Fibroblast of upper back skin (primary cell): ENCODE data around the gene RPRM.
"Not testable (repeated sequence)": the region's sequence is repeated elsewhere in the genome, so short reads cannot be mapped to it uniquely, and the experiment has no call there.

Experiments
- DNase-seq: peaks from one replicate; pipeline ENCODE4 v3.0.0-alpha.2; 2013

Gene RPRM

DNA sequence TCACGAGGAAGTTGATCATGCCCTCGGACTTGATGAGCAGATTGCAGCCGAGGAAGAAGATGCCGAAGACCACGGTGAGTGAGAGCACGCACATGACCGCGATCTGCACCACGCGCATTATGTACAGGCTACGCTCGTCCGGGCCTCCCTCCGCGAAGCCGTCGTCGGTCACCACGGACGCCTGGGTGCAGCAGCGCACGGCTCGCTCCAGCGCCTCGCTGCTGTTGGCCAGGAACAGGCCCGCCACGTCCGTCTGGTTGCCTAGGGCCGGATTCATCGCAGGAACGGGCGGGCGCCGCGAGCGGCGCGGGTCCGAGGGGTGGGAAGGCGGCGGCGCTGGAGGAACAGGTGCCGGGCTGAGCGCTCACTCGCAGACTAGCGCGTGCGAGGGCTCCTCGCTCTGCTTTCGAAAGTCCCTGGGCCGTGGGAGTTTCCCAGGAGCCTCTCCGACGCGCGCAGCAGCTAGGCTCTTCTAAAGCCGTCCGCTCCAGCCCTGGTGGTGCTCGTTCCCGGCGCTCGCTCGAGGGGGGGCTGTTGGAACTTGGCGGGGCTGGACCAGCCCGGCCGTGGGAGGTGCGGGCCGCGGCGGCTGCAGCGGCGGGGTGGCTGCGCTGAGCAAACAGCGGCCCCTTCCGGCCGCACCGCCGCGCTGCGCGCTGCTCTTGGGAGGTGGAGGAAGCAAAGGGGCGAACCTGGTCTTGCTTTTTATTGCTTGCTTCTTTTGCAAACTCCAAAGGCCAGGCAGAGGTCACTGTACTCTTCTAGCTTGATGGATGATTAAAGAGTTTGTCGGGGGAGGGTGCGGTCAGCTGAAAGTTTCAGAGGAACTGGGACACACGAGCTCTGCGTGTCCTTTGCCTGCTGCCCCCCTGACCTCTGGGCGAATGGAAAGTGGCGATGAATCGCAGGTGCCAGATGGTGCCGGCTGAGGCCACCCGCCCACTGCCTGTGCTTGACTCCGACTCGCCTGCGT is at the start of gene RPRM:
RPRM (minus strand) TSS at position 474 of the 973 bp plus-strand sequence; CDS start at position 277, 197 bp downstream.
- peak; percentile 31 for DNase-seq

DNA sequence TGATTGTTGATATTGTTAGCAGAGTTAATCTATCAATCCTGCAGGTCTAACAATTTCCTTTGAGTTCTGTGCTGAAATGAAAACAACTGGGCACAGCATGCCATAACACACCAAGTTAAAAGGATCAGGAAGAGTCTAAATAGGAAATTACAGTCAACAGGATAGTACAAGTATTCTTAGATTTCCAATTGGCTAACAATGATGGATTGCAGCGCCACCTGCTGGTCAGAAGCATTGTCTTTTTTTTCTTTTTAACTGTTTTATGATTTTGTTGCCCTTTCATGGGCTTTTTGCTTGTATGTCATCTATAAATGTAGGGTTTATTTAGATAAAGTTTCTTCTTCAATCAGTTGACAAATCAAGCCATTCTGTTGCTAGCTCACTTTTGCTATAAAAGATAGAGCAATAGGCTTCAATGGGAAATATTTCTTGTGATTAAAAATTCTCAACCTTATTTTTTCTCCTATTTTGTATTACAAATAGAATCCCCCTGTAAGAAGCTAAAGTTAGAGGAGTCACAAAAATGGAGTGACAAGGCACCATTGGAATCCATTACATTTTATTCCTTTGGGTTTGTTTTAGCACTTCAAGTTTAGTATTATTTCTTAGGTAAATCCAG is 40.8 kb upstream of the RPRM start:
- peak; percentile 45 for DNase-seq

DNA sequence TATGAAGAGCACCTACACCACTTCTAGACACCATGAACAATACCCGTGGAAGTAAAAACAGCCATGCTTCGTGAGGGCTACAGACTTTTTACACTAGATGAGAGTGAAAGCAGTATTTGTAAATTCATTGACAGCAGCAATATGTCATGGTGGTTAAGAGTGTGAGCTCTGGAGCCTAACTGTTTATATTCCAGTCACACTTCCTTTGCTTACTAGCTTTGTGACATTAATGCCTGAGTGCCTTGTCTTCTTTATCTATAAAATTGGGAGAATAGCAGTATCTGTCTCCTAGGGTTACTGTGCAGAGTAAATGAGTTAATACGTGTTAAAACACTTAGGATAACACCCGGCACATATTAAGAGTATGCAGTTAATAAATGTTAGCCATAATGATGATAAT is 33.8 kb upstream of the RPRM start:
- DNase-seq: no peak

DNA sequence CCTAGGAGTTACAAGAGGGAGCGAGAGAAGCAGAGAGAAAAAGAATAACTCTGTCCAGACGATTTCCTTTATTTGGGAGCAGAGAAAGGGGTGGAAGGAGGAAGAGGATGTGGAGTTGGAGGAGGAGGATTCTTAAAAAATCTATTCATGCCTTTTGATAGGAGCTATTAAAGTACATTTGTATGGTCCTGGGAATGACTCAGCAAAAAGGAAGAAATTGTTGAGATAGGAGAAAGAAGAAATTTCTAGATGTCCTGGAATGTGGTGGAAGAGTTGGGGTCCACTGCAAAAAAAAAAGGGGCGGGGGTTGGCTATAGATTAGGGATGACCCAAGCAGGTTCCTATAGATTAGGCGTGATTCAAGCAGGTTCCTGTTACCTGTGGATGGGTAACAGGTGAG is 32.4 kb upstream of the RPRM start:
- no peak for DNase-seq

DNA sequence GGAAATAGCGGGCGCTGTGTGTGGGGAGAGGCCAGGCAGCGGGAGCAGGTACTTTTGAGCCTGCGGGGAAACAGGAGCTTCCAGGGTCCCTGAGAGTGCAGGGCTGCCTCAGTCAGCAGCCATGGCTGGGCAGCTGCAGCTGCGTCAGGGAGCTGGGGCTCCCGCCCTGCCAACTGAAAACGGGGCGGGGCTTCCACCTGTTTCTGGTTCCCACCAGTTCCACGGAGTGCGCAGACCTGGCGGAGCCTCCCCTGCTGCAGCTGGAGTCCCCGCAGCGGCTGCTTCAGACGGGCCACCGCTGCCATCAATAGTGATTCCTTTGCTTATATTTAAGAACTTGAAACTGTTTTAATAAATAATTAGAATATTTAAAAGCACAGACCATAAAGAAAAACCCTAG is 30.6 kb upstream of the RPRM start:
- DNase-seq: no peak

DNA sequence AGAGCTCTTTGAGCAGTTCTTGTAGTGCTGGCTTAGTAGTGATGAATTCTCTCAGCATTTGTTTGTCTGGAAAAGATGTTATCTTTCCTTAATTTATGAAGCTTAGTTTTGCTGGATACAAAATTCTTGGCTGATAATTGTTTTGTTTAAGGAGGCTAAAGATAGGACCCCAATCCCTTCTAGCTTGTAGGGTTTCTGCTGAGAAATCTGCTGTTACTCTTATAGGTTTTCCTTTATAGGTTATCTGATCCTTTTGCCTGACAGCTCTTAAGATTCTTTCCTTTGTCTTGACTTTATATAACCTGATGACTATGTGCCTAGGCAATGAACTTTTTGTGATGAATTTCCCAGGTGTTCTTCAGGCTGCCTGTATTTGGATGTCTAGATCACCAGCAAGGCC is 27.9 kb upstream of the RPRM start:
- not testable (repeated sequence) for DNase-seq

DNA sequence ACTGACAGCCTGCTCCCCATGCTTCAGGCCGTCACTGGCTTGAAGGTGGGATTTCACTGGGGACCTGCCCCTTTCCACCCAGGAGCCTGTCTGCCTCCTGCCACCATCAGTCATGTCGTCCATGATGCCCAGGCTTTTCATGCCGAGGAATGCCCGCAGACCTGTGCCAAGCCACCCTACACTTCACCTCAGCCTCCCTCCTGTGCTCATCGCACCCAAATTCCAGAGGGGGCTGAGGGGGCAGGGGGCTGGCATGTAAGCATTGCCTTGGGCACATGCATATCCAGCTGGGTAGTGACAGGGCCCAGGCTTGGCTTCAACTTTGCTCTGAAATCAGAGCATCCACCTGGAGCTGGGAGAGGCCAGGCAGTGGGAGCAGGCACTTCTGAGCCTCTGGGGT is 20.9 kb upstream of the RPRM start:
- no peak for DNase-seq

DNA sequence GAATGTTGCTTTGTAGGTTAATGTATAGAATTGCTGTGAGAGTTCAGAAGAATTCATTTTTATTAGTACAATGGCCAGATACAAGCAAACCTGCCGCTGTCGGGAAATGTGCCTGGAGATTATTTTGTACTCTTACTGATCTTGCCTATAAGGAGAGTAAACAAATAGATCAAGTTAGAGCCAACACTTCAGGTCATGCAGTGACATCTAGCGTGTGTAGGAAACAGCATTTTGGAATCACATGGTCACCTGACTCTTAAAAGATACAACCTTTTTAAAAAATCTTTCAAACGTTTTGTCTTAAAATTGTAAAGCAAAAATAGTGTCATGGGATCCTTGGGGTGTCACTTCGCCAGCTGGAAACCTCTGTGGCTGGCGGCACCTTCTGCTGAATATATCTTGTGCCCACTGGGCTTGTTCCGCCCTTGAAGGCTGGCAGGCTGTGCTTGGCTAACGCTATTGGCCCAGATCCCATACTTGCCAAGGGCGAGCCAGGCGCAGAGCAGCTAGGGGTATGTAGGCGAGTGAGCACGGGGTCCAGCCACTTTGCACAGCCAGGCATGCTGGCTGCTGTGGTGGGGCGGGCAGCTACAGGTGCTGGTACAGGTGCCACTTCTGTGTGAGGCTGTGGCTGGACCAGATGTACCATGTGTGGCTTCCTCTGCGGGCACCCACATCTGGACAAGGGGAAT is 19.5 kb upstream of the RPRM start:
- DNase-seq: no peak

DNA sequence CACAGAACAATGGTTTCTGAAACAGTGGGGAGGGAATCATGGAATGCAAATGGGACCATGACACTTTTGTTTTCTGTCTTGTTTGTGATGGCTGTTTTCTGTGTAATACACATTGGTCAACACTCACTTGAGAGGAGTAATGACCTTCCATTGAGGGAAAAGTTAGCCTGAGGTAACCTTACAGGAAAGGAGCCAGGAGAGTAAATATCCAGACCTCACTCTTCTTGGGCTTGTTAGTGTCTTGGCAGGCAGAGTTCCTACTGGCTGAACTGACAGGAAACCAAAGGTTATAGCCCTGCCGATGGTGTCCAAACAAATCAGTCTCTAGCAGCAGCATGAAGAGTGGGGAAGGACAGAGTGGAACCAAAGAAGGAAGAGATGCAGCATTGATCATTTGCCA is 17.2 kb upstream of the RPRM start:
- no peak for DNase-seq

DNA sequence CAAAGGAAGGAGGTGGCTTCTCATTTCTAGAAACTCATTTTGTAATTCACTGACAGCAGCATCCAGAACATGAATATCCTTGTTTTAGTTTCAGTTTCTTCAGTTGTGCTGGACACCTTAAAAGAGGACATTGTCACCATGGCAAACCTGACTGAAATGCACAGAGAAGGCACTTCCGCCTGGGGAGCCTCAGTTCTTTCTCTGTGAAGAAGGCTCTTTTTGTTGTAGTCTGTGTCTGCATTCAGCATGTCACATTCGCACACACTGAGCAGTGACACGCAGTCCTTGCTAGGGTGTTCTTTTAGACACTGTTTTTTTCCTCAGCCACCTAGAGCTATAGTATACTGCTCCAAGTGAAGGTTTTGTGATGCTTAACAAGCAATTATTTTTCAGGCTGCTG is 9.5 kb upstream of the RPRM start:
- DNase-seq: no peak

DNA sequence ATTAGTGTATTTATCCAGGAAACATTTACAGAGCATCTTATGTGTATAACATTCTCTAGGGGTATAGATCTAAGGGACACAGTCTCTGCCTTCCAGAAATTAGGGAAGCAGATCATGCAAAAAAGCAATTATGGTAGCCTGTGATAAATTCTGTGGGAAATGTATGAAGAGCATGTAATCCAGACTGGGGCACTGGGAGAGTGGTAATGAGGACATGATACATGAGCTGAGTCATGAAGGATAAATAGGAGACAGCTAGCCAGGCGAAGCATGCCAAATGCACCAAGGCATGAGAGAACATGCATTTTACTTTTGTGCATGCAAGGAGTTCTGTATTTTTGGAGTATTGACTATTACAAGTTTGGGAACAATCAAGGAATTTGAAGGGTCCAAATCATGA is 8.9 kb upstream of the RPRM start:
- DNase-seq: no peak

DNA sequence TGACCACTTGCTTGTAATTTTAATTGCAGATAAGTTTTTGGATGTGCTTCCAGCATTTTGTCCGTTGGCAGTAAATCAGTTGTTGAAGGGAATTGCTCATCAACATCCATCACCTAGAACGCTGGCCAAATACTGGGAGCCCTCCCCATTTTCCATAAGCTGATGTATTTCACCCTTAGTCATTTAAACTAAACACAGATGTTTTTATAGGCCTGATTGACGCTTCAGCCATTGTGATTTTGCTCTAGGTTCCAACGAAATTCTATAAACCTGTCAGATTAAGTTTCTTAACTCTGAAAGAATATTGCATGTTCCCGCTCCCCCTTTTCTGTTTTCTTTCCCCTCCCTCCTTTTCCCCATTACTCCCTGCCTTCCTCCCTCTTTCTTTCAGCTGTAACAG is 1.0 kb upstream of the RPRM start:
- peak; percentile 6 for DNase-seq

DNA sequence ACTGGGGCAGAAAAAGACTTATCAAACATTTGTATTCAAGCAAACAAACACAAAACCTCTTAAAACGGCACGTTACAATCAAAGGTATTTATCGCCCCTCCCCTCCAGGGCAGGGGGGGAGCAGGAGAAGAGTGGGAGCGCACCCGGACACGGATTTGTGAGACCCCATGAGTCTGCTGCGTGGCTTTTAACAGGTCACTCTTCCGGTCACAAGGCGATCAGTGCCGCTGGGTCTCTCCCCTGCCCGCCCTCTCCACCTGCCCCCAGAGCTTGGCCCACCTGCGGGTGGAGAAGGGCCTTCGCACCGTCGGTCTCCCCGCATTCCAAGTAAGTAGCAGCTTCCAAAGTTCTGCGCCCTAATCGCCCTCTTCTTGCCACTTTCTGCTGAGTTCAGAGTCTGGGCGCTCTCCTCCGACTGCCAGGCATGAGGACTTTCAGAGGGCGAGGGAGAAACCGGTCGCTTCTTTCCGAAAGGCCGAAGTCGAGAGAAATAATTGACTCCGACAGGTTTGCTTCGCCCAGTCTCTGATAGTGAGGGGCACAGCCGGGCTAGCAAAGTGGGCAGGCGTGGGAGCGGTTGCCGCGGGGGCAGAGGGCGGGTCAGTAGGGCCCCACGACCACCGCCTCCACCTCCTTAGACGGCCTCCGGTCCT is 800 bp downstream of the RPRM start:
- no peak for DNase-seq

DNA sequence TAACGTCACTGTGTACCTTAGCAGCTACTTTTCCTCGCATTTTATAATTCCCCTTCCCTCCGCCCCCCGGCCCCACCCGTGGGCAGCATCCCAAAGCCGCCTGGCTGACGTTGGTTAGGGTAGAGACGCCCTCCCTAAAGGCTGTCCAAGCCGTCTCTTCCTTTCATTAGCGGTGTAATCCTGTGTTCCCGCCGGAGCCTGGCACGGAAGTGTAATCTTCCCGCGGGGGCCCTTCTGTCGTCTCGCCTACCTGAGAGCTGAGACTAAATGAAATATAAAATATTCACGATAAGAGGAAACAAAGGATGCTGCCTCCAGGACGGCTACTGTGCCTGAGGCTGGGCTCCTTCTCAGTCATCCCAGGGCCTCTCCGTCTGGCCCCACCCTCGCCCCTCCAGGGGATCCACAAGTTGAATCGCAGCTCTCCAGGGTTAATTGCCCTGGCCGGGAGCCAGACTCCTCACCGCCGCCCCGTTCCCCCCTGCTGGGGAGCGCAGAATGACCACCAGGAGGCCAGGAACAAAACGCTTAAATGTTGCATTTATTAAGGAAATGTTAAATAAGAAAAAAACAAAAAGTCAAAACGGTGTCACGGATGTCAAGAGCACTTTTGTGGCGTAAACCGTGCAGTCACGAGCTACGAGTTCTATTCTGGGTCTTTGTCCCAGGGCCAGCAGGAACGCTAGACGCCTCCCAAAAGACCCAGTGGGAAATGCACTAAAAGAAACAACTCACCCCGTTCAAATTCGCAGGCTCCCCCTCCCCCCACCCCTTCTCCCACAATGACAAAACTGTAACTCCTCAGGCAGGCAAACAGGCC is 1.5 kb downstream of the RPRM start:
- no peak for DNase-seq

DNA sequence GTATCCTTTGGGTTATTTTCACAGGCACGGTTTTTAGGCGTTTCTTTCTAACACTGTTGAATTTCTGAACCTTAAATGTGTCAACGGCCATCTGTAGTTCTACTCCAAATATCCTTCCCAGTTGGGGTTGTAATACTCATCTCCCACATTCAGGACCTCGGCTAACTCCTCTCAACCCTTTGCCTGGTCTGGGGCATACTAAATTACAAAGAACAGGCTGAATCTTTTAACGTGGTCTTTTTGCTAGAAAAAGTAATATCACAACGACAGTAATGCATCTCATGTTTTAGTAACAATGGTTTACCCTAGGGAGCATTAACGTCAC is 2.1 kb downstream of the RPRM start:
- no peak for DNase-seq

DNA sequence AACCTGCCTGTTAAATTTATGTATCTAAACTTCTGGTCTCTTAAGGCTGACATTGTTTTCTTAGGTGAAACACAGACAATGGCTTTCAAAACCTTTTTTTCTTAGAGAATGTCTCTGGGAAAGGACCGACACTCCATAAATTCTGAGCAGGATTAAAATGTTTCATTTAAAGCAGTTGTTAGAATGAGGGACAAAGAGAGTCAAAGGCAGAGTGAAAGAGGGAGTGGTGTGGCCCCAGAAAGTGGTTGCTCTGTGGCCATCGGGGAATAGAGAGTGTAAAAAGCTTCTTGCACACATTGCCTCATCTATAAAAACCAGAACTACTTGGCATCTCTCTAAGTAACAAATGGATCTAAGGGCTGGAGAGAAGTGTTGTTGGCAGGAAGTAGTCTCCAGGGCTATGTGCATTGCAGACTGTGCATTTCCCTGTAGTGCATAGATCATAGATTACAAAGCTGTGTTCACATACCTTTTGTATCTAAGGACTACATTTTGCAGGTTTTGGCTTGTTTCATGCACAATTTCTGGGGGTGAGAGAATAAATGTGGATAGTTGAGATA is 3.6 kb downstream of the RPRM start:
- DNase-seq: no peak

DNA sequence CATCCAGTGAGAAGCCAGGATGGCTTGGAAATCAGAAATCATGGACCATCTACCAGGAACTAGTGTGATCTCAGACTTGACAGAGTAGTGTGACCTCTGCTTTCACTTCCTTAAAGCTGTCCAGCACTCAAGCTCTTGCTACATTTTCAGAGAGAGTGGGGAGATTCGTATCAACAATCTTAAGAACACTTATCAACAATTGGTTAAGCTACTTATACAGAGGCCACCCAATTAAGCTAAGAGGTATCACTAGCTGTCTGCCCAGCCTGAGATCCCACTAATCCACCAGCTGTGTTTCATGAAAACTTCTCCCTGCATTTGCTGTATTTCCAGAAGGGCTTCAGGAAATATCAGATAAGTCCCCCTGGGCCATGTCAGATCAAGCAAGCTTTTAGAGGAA is 4.2 kb downstream of the RPRM start:
- no peak for DNase-seq

DNA sequence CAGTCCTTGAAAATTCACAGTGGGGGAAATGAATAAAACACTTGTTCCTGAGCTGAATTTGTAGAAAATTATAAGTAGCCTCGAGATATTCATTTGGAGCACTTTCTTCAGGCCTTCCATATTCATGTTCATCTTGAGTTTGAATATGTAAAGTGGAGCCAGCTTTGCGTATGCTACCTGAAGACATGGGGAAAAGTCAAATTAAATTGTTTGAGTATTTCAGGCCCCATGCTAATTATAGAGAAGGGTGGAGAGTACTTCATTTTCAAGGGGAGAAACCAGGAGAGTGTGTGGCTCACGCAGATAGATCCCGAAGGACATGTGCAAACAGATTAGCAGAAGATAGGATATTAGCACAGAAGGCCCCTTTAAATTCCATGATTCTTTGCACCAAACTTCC is 7.7 kb downstream of the RPRM start:
- DNase-seq: no peak

DNA sequence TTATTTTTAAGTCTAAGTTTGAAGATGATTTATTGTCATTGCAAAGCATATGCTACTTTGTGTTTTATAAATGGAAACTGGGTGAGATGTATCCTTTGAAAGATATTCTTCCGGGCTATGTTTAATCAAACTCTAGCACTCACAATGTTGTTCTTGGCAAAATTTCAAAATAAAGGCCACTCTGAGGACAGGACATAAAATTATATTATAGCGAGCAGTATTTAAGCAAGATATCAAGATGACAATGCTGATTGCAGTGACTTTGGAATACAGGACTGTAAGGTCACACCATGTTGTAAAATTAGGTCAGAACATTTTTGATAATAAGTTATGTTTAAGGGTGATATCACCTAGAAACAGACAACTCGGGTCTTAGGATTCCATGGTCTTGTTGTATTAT is 14.2 kb downstream of the RPRM start:
- DNase-seq: no peak

DNA sequence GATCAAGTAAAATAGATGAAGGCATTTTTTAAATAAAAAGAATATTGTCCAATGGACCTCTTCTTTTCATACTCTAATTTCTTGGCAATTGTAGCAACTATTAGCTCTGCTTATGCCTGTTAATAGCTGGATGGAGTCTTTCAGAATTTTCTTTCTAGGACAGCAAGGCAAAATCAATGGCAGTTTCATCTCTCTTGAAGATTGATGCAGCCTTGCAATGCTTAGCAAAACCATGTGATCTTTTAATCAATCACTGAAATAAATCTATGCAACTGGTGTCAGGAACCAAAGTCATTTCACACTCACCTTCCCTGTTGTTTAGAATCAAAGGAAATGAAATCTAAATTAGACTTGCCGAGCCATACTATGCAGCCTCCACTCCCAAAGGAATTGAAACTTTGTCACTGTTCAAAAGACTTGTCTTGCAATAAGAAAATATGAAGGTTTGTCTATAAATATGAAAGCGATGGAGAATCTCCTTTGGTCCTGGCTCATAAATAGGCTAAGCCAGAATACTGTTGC is 16.2 kb downstream of the RPRM start:
- no peak for DNase-seq

DNA sequence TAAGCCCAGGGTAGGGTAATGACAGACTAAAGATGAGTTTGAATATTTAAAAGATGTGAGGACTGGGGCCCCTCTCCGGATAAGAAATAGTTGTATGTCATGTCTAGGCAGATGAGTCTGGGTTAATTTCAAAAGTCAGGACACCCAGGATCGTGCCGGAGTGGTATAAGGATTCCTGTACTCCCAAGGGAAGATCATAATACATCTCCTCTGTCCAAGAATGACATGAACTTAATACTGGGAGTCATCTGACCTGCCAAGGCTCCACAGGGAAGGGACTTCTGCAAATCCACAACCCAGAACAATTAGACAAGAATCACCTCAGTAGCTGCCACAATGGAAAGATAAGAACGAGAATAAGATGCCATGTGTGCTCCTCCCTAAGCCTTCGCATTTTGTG is 17.1 kb downstream of the RPRM start:
- DNase-seq: no peak

DNA sequence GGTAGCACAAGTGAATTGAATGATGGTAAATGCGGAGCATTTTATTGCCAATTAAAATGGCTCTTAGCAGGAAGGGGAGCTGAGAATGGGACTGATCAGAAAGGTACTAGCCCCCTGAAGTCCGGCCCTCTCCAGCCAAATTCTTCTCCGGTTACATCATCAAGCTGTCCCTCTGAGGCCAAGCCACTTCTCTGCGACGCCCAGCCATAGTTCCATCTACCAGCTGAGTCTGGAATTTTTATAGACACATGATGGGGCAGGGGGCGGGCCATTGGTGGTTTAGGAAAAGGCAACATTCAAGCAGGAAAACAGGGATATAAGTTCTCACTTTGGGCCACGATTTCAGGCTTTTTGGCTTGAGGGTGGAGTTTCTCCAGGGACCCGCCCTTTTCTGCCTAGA is 22.7 kb downstream of the RPRM start:
- no peak for DNase-seq
